ENCODE results near the gene FAM78B.

Gene FAM78B

GRCh38 chr1:166140251-166140650, 26.6 kb downstream of the FAM78B start:
- H3K36me3 ChIP-seq (ENCODE audit: insufficient read depth, low read length), result no peaks in the 10 kb centered on the region
- H3F3A ChIP-seq (ENCODE audit: insufficient read depth, low read length), result no peaks in the 10 kb centered on the region
- no peaks in the 10 kb centered on the region for H3K27me3 ChIP-seq (ENCODE audit: insufficient read depth, low read length)
- no peak overlapping the region for H3K4me2 ChIP-seq (ENCODE audit: low read length)
- H3K4me1 ChIP-seq (ENCODE audit: insufficient read depth, low read length, severe bottlenecking), result no peaks in the 10 kb centered on the region
- TF ChIP-seq, protein P1, sequence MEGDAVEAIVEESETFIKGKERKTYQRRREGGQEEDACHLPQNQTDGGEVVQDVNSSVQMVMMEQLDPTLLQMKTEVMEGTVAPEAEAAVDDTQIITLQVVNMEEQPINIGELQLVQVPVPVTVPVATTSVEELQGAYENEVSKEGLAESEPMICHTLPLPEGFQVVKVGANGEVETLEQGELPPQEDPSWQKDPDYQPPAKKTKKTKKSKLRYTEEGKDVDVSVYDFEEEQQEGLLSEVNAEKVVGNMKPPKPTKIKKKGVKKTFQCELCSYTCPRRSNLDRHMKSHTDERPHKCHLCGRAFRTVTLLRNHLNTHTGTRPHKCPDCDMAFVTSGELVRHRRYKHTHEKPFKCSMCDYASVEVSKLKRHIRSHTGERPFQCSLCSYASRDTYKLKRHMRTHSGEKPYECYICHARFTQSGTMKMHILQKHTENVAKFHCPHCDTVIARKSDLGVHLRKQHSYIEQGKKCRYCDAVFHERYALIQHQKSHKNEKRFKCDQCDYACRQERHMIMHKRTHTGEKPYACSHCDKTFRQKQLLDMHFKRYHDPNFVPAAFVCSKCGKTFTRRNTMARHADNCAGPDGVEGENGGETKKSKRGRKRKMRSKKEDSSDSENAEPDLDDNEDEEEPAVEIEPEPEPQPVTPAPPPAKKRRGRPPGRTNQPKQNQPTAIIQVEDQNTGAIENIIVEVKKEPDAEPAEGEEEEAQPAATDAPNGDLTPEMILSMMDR (IDR thresholded peaks at IDR 0.05; ENCODE audit: low read length), result no peak
- no peak for TF ChIP-seq EZH2 (IDR thresholded peaks at IDR 0.05; ENCODE audit: borderline replicate concordance, low read length)
- H4K20me1 ChIP-seq (ENCODE audit: insufficient read depth, low read length), result no peaks in the 10 kb centered on the region
- no peak overlapping the region for H3K4me3 ChIP-seq (ENCODE audit: low read depth, low read length, poor library complexity, severe bottlenecking)
- H3K79me2 ChIP-seq (ENCODE audit: insufficient read depth, low read length), result no peaks in the 10 kb centered on the region
- no peaks in the 10 kb centered on the region for H3K9me2 ChIP-seq (ENCODE audit: low read depth, low read length)
- no peak overlapping the region for H3K9ac ChIP-seq (ENCODE audit: low read length)
- H2AFZ ChIP-seq (ENCODE audit: low read length), result no peak overlapping the region
- H3K9me3 ChIP-seq (ENCODE audit: low read length), result no peaks in the 10 kb centered on the region
- no peak overlapping the region for H3K27ac ChIP-seq (ENCODE audit: low read depth, low read length, poor library complexity, severe bottlenecking)

- no peaks in the 10 kb centered on the region for H3K9me2 ChIP-seq (ENCODE audit: low read depth, low read length)
- H3K4me3 ChIP-seq (ENCODE audit: low read depth, low read length, poor library complexity, severe bottlenecking), result no peak overlapping the region
- H3K27ac ChIP-seq (ENCODE audit: low read depth, low read length, poor library complexity, severe bottlenecking), result no peak overlapping the region
- H3K9me3 ChIP-seq (ENCODE audit: low read length), result no peaks in the 10 kb centered on the region
- H2AFZ ChIP-seq (ENCODE audit: low read length), result no peak overlapping the region
- H3K4me1 ChIP-seq (ENCODE audit: insufficient read depth, low read length, severe bottlenecking), result no peaks in the 10 kb centered on the region
- H3K36me3 ChIP-seq (ENCODE audit: insufficient read depth, low read length), result no peaks in the 10 kb centered on the region
- H4K20me1 ChIP-seq (ENCODE audit: insufficient read depth, low read length), result no peaks in the 10 kb centered on the region
- H3K27me3 ChIP-seq (ENCODE audit: insufficient read depth, low read length), result no peaks in the 10 kb centered on the region
- H3F3A ChIP-seq (ENCODE audit: insufficient read depth, low read length), result no peaks in the 10 kb centered on the region
- no peak overlapping the region for H3K9ac ChIP-seq (ENCODE audit: low read length)
- H3K4me2 ChIP-seq (ENCODE audit: low read length), result no peak overlapping the region
- no peaks in the 10 kb centered on the region for H3K79me2 ChIP-seq (ENCODE audit: insufficient read depth, low read length)
- no peak for TF ChIP-seq EZH2 (IDR thresholded peaks at IDR 0.05; ENCODE audit: borderline replicate concordance, low read length)
- TF ChIP-seq, protein P1 (IDR thresholded peaks at IDR 0.05; ENCODE audit: low read length), result no peak
Observed at GRCh38 chr1:166139735-166140134, 27.1 kb downstream of the FAM78B start.

GRCh38 chr1:166136699-166137401, 30.0 kb downstream of the FAM78B start:
- H3F3A ChIP-seq (ENCODE audit: insufficient read depth, low read length), result no peaks in the 10 kb centered on the region
- H4K20me1 ChIP-seq (ENCODE audit: insufficient read depth, low read length), result no peaks in the 10 kb centered on the region
- no peak overlapping the region for H3K4me2 ChIP-seq (ENCODE audit: low read length)
- no peak overlapping the region for H2AFZ ChIP-seq (ENCODE audit: low read length)
- no peaks in the 10 kb centered on the region for H3K9me3 ChIP-seq (ENCODE audit: low read length)
- no peaks in the 10 kb centered on the region for H3K27me3 ChIP-seq (ENCODE audit: insufficient read depth, low read length)
- H3K79me2 ChIP-seq (ENCODE audit: insufficient read depth, low read length), result no peaks in the 10 kb centered on the region
- H3K4me1 ChIP-seq (ENCODE audit: insufficient read depth, low read length, severe bottlenecking), result no peaks in the 10 kb centered on the region
- H3K4me3 ChIP-seq (ENCODE audit: low read depth, low read length, poor library complexity, severe bottlenecking), result no peak overlapping the region
- H3K36me3 ChIP-seq (ENCODE audit: insufficient read depth, low read length), result no peaks in the 10 kb centered on the region
- H3K27ac ChIP-seq (ENCODE audit: low read depth, low read length, poor library complexity, severe bottlenecking), result no peak overlapping the region
- TF ChIP-seq, protein P1 (IDR thresholded peaks at IDR 0.05; ENCODE audit: low read length), result no peak
- TF ChIP-seq EZH2 (IDR thresholded peaks at IDR 0.05; ENCODE audit: borderline replicate concordance, low read length), result no peak
- no peak overlapping the region for H3K9ac ChIP-seq (ENCODE audit: low read length)
- H3K9me2 ChIP-seq (ENCODE audit: low read depth, low read length), result no peaks in the 10 kb centered on the region

All from OCI-LY1 (cell line).